GM23338 (cell line): ENCODE results near the gene ARHGEF11. TPM values are rescaled to one million over a fixed set of nuclear protein-coding genes. Genes with fewer than 3 reads are reported as not detected.

Source experiments
- ATAC-seq: fragments of 200-7000 bp; cut with Tn5 transposase; 3 replicates; pipeline ENCODE4 v1.9.1; 2020
- DNase-seq: peaks from one replicate; pipeline ENCODE4 v3.0.0-alpha.2; 2015; ENCODE audit warnings: low spot score
- H2AFZ ChIP-seq: fragments of 200-600 bp; sonication (generic); 2 replicates; pipeline ENCODE4 v1.8.0; 2016; ENCODE audit warnings: antibody characterized with exemption, mild to moderate bottlenecking, moderate library complexity
- H3F3A ChIP-seq: fragments of 200-600 bp; sonication (generic); replicated peaks from 2 replicates; pipeline ENCODE4 v1.8.0; 2017; ENCODE audit warnings: antibody characterized with exemption, mixed run types, low read depth
- H3K27ac ChIP-seq: fragments of 200-600 bp; sonication (generic); 2 replicates; pipeline ENCODE4 v1.6.1; 2016; ENCODE audit warnings: low read depth
- H3K27me3 ChIP-seq: fragments of 200-600 bp; sonication (generic); 2 replicates; pipeline ENCODE4 v1.8.0; 2016; ENCODE audit warnings: mild to moderate bottlenecking, mixed run types, moderate library complexity; ENCODE audit not compliant: insufficient read depth
- H3K36me3 ChIP-seq: fragments of 200-600 bp; sonication (generic); 2 replicates; pipeline ENCODE4 v1.8.0; 2016; ENCODE audit warnings: mild to moderate bottlenecking; ENCODE audit not compliant: insufficient read depth
- H3K4me1 ChIP-seq: fragments of 200-600 bp; sonication (generic); 2 replicates; pipeline ENCODE4 v1.8.0; 2016; ENCODE audit warnings: mild to moderate bottlenecking, moderate library complexity; ENCODE audit not compliant: insufficient read depth
- H3K4me2 ChIP-seq: fragments of 200-600 bp; sonication (generic); 2 replicates; pipeline ENCODE4 v1.7.1; 2017; ENCODE audit warnings: mixed run types
- H3K4me3 ChIP-seq: fragments of 200-600 bp; sonication (generic); 2 replicates; pipeline ENCODE4 v1.6.1; 2016; ENCODE audit warnings: mixed run types
- H3K79me2 ChIP-seq: fragments of 200-600 bp; sonication (generic); replicated peaks from 2 replicates; pipeline ENCODE4 v1.8.0; 2017; ENCODE audit warnings: mild to moderate bottlenecking; ENCODE audit not compliant: insufficient read depth
- H3K9me2 ChIP-seq: fragments of 200-600 bp; sonication (generic); 2 replicates; pipeline ENCODE4 v1.8.0; 2017; ENCODE audit not compliant: insufficient read depth
- H4K20me1 ChIP-seq: fragments of 200-600 bp; sonication (generic); replicated peaks from 2 replicates; pipeline ENCODE4 v1.8.0; 2017; ENCODE audit warnings: mild to moderate bottlenecking; ENCODE audit not compliant: insufficient read depth
- H3K27ac Mint-ChIP-seq: 2 replicates; pipeline ENCODE4 v1.8.0; 2020; ENCODE audit warnings: inconsistent platforms, mild to moderate bottlenecking, moderate library complexity, mixed read lengths
- H3K27me3 Mint-ChIP-seq: 3 replicates; pipeline ENCODE4 v1.8.0; 2022; ENCODE audit warnings: low read depth, mild to moderate bottlenecking, moderate library complexity, mixed read lengths, inconsistent platforms; ENCODE audit not compliant: insufficient read depth, poor library complexity
- H3K36me3 Mint-ChIP-seq: 3 replicates; pipeline ENCODE4 v1.8.0; 2021; ENCODE audit warnings: low read depth, mild to moderate bottlenecking, inconsistent platforms, moderate library complexity, mixed read lengths
- H3K4me1 Mint-ChIP-seq: 3 replicates; pipeline ENCODE4 v1.8.0; 2020; ENCODE audit warnings: mild to moderate bottlenecking, inconsistent platforms, mixed read lengths
- H3K4me3 Mint-ChIP-seq: 3 replicates; pipeline ENCODE4 v1.8.0; 2021; ENCODE audit warnings: moderate library complexity, mild to moderate bottlenecking, inconsistent platforms, mixed read lengths
- H3K9me3 Mint-ChIP-seq: 3 replicates; pipeline ENCODE4 v1.8.0; 2020; ENCODE audit warnings: moderate library complexity, mild to moderate bottlenecking, inconsistent platforms, mixed read lengths
- CREB1 ChIP-seq: fragments of 250-450 bp; sonication (Bioruptor Pico); IDR thresholded peaks from 2 replicates; pipeline ENCODE4 v1.5.0; 2020; ENCODE audit warnings: low read depth, mild to moderate bottlenecking, moderate library complexity
- EZH2phosphoT487 ChIP-seq: fragments of 200-600 bp; sonication (generic); IDR thresholded peaks from one replicate; pipeline ENCODE4 v1.8.1; 2018; ENCODE audit warnings: antibody characterized with exemption; ENCODE audit not compliant: unreplicated experiment
- JUNB ChIP-seq: IDR thresholded peaks from one replicate; pipeline ENCODE4 v1.6.1; 2016; ENCODE audit warnings: antibody characterized with exemption; ENCODE audit not compliant: unreplicated experiment
- NANOG ChIP-seq: IDR thresholded peaks from 2 replicates; pipeline ENCODE4 v1.6.1; 2016; ENCODE audit warnings: antibody characterized with exemption, borderline replicate concordance
- POLR2AphosphoS5 ChIP-seq: IDR thresholded peaks from 2 replicates; pipeline ENCODE4 v1.6.1; 2016; ENCODE audit warnings: antibody characterized with exemption, low read depth
- STAT1 ChIP-seq: IDR thresholded peaks from one replicate; pipeline ENCODE4 v1.6.1; 2016; ENCODE audit warnings: antibody characterized with exemption; ENCODE audit not compliant: unreplicated experiment
- ZNF114 ChIP-seq: fragments of 250-450 bp; sonication (Bioruptor Pico); IDR thresholded peaks from 2 replicates; pipeline ENCODE4 v1.5.0; 2020; ENCODE audit warnings: mild to moderate bottlenecking, moderate library complexity
- ZNF331 ChIP-seq: fragments of 250-450 bp; sonication (Bioruptor Pico); IDR thresholded peaks from 2 replicates; pipeline ENCODE4 v1.5.0; 2020; ENCODE audit warnings: low read depth, mild to moderate bottlenecking, moderate library complexity
- polyA plus RNA-seq: library from polyadenylated mRNA; unstranded; fragments of >200 nt; fragmentation: Nextera tagmentation; extraction: Ambion mirVana; gene quantifications from 2 replicates; pipeline ENCODE4 v1.2.1, GENCODE V29; 2016
- total RNA-seq: library from RNA; depleted of rRNA; stranded (reverse); fragments of >200 nt; shearing (Covaris generic); gene quantifications from 2 replicates; pipeline ENCODE4 v1.2.3, GENCODE V29; 2014
- TF ChIP-seq, protein P1 (sequence below): fragments of 250-450 bp; sonication (Bioruptor Pico); IDR thresholded peaks from 2 replicates; pipeline ENCODE4 v1.5.0; 2020; ENCODE audit warnings: mild to moderate bottlenecking, moderate library complexity
- TF ChIP-seq, protein P2 (sequence below): IDR thresholded peaks from one replicate; pipeline ENCODE4 v1.6.1; 2018; ENCODE audit warnings: antibody characterized with exemption; ENCODE audit not compliant: unreplicated experiment
- TF ChIP-seq, protein P3 (sequence below), 2 experiments: fragments of 200-600 bp in 1 of 2; sonication (generic) in 1 of 2; conservative IDR thresholded peaks; 2 replicates each; pipeline versions ENCODE4 v1.5.1 to v1.6.1; 2016 to 2017; ENCODE audit warnings: antibody characterized with exemption in 2 of 2, low read depth in 2 of 2, mild to moderate bottlenecking in 2 of 2, moderate library complexity in 1 of 2

Gene ARHGEF11
- total and polyA plus RNA-seq, 2 experiments from 2014 or later = 12.3 to 33.7 TPM

DNA sequence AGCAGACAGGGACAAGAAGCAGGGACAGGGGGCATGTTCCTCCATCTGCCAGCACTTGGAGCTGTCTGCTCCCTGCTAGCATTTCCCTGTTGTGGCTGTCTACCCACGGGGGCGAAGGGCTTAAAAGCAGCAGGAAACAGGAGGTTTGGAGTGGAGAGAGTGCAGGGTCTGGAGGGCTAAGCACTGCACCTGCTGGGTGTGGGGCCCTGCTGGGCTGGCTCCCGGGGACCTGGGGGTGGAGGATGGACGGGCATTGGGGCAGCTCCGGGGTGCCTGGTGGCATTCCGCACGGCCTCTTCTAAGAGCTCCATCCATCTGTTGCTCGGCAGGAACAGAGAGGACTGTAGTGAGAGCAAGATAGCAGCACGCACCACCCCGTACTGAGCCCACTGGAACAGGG, 103.9 kb downstream of the ARHGEF11 start:
- Mint-ChIP-seq H3K27me3 (peaks cover 18% of the 10 kb centered on the region), H3K36me3 (peaks cover 65% of the 10 kb centered on the region), H3K9me3 (no peaks in the 10 kb centered on the region), H3K27ac (no peak overlapping the region), H3K4me3 (no peak overlapping the region), H3K4me1 (peaks cover 3% of the 10 kb centered on the region; the same call in 1 of the 3 replicates)
- no peaks in the 10 kb centered on the region; the same call in 1 of the 2 replicates for H4K20me1 ChIP-seq
- TF ChIP-seq EZH2phosphoT487 (no peak), ZNF331 (CRISPR knock-in tag) (no peak)
- H3K9me2 ChIP-seq = no peaks in the 10 kb centered on the region
- H3K27ac ChIP-seq = no peak overlapping the region
- no peak overlapping the region for H3K4me2 ChIP-seq
- peaks cover 6% of the 10 kb centered on the region for H3K36me3 ChIP-seq
- no peaks in the 10 kb centered on the region for H3K4me1 ChIP-seq
- H3F3A ChIP-seq = no peaks in the 10 kb centered on the region
- no peaks in the 10 kb centered on the region for H3K79me2 ChIP-seq
- no peak overlapping the region for H3K4me3 ChIP-seq
- ATAC-seq (no peak), DNase-seq (no peak)
- no peak overlapping the region for H2AFZ ChIP-seq
- no peaks in the 10 kb centered on the region for H3K27me3 ChIP-seq

DNA sequence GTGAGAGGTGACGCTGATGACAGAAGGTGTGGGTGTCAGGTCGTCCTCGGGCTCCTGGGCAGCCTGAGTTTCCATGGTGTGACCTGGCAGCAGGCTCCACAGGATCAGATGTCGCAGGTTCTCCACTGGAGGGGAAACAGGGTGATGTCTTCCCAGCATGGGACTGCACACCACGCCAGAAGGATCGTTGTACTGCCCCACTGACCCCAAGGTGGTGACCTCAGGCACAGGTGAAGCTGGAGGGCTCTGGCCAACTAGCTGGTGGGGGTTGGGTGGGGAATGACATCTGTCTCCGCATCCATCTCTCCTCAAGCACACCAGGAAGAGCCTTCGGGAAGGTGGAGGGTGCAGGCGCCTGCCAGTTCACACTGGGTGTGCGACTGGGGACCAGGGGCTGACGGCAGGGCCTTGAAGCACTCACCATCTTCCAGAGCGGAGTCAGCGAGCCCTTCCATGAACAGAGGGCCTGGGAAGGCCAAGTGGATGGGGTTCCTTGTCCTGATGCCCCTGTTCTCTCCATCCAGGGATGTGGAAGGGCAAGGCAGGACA, 105.7 kb downstream of the ARHGEF11 start:
- no peak overlapping the region for H3K27ac Mint-ChIP-seq
- H3K27me3 ChIP-seq = no peaks in the 10 kb centered on the region
- no peak overlapping the region for H3K4me3 ChIP-seq
- H3K4me1 ChIP-seq = no peaks in the 10 kb centered on the region
- no peaks in the 10 kb centered on the region for H3K9me2 ChIP-seq
- peaks cover 47% of the 10 kb centered on the region for H3K36me3 Mint-ChIP-seq
- no peak overlapping the region for H3K4me2 ChIP-seq
- DNase-seq (no peak), ATAC-seq (no peak)
- H3K9me3 Mint-ChIP-seq = no peaks in the 10 kb centered on the region
- H3K4me3 Mint-ChIP-seq = no peak overlapping the region
- no peaks in the 10 kb centered on the region for H3K79me2 ChIP-seq
- peaks cover 23% of the 10 kb centered on the region for H3K27me3 Mint-ChIP-seq
- peaks cover 13% of the 10 kb centered on the region for H3K4me1 Mint-ChIP-seq
- no peak overlapping the region for H3K27ac ChIP-seq
- peaks cover 5% of the 10 kb centered on the region; the same call in 1 of the 2 replicates for H3K36me3 ChIP-seq
- no peak overlapping the region for H2AFZ ChIP-seq
- H4K20me1 ChIP-seq = no peaks in the 10 kb centered on the region; the same call in 1 of the 2 replicates
- no peaks in the 10 kb centered on the region for H3F3A ChIP-seq
- TF ChIP-seq POLR2AphosphoS5 = no peak
- TF ChIP-seq STAT1 = no peak
- TF ChIP-seq CREB1 (CRISPR knock-in tag) = no peak
- no peak for TF ChIP-seq EZH2phosphoT487
- no peak for TF ChIP-seq NANOG
- TF ChIP-seq JUNB = no peak
- TF ChIP-seq, protein P1, sequence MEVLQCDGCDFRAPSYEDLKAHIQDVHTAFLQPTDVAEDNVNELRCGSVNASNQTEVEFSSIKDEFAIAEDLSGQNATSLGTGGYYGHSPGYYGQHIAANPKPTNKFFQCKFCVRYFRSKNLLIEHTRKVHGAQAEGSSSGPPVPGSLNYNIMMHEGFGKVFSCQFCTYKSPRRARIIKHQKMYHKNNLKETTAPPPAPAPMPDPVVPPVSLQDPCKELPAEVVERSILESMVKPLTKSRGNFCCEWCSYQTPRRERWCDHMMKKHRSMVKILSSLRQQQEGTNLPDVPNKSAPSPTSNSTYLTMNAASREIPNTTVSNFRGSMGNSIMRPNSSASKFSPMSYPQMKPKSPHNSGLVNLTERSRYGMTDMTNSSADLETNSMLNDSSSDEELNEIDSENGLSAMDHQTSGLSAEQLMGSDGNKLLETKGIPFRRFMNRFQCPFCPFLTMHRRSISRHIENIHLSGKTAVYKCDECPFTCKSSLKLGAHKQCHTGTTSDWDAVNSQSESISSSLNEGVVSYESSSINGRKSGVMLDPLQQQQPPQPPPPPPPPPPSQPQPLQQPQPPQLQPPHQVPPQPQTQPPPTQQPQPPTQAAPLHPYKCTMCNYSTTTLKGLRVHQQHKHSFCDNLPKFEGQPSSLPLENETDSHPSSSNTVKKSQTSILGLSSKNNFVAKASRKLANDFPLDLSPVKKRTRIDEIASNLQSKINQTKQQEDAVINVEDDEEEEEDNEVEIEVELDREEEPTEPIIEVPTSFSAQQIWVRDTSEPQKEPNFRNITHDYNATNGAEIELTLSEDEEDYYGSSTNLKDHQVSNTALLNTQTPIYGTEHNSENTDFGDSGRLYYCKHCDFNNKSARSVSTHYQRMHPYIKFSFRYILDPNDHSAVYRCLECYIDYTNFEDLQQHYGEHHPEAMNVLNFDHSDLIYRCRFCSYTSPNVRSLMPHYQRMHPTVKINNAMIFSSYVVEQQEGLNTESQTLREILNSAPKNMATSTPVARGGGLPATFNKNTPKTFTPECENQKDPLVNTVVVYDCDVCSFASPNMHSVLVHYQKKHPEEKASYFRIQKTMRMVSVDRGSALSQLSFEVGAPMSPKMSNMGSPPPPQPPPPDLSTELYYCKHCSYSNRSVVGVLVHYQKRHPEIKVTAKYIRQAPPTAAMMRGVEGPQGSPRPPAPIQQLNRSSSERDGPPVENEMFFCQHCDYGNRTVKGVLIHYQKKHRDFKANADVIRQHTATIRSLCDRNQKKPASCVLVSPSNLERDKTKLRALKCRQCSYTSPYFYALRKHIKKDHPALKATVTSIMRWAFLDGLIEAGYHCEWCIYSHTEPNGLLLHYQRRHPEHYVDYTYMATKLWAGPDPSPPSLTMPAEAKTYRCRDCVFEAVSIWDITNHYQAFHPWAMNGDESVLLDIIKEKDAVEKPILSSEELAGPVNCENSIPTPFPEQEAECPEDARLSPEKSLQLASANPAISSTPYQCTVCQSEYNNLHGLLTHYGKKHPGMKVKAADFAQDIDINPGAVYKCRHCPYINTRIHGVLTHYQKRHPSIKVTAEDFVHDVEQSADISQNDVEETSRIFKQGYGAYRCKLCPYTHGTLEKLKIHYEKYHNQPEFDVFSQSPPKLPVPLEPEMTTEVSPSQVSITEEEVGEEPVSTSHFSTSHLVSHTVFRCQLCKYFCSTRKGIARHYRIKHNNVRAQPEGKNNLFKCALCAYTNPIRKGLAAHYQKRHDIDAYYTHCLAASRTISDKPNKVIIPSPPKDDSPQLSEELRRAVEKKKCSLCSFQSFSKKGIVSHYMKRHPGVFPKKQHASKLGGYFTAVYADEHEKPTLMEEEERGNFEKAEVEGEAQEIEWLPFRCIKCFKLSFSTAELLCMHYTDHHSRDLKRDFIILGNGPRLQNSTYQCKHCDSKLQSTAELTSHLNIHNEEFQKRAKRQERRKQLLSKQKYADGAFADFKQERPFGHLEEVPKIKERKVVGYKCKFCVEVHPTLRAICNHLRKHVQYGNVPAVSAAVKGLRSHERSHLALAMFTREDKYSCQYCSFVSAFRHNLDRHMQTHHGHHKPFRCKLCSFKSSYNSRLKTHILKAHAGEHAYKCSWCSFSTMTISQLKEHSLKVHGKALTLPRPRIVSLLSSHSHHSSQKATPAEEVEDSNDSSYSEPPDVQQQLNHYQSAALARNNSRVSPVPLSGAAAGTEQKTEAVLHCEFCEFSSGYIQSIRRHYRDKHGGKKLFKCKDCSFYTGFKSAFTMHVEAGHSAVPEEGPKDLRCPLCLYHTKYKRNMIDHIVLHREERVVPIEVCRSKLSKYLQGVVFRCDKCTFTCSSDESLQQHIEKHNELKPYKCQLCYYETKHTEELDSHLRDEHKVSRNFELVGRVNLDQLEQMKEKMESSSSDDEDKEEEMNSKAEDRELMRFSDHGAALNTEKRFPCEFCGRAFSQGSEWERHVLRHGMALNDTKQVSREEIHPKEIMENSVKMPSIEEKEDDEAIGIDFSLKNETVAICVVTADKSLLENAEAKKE = no peak
- TF ChIP-seq, protein P2, sequence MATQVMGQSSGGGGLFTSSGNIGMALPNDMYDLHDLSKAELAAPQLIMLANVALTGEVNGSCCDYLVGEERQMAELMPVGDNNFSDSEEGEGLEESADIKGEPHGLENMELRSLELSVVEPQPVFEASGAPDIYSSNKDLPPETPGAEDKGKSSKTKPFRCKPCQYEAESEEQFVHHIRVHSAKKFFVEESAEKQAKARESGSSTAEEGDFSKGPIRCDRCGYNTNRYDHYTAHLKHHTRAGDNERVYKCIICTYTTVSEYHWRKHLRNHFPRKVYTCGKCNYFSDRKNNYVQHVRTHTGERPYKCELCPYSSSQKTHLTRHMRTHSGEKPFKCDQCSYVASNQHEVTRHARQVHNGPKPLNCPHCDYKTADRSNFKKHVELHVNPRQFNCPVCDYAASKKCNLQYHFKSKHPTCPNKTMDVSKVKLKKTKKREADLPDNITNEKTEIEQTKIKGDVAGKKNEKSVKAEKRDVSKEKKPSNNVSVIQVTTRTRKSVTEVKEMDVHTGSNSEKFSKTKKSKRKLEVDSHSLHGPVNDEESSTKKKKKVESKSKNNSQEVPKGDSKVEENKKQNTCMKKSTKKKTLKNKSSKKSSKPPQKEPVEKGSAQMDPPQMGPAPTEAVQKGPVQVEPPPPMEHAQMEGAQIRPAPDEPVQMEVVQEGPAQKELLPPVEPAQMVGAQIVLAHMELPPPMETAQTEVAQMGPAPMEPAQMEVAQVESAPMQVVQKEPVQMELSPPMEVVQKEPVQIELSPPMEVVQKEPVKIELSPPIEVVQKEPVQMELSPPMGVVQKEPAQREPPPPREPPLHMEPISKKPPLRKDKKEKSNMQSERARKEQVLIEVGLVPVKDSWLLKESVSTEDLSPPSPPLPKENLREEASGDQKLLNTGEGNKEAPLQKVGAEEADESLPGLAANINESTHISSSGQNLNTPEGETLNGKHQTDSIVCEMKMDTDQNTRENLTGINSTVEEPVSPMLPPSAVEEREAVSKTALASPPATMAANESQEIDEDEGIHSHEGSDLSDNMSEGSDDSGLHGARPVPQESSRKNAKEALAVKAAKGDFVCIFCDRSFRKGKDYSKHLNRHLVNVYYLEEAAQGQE = no peak
- TF ChIP-seq ZNF114 (CRISPR knock-in tag) = no peak
- TF ChIP-seq, protein P3, sequence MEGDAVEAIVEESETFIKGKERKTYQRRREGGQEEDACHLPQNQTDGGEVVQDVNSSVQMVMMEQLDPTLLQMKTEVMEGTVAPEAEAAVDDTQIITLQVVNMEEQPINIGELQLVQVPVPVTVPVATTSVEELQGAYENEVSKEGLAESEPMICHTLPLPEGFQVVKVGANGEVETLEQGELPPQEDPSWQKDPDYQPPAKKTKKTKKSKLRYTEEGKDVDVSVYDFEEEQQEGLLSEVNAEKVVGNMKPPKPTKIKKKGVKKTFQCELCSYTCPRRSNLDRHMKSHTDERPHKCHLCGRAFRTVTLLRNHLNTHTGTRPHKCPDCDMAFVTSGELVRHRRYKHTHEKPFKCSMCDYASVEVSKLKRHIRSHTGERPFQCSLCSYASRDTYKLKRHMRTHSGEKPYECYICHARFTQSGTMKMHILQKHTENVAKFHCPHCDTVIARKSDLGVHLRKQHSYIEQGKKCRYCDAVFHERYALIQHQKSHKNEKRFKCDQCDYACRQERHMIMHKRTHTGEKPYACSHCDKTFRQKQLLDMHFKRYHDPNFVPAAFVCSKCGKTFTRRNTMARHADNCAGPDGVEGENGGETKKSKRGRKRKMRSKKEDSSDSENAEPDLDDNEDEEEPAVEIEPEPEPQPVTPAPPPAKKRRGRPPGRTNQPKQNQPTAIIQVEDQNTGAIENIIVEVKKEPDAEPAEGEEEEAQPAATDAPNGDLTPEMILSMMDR (conservative IDR thresholded peaks at IDR 0.05; ENCODE audit: low read depth in 2 of 2) = no peak
